ENCODE results near the gene HAUS5.

HAUS5 gene

DNA sequence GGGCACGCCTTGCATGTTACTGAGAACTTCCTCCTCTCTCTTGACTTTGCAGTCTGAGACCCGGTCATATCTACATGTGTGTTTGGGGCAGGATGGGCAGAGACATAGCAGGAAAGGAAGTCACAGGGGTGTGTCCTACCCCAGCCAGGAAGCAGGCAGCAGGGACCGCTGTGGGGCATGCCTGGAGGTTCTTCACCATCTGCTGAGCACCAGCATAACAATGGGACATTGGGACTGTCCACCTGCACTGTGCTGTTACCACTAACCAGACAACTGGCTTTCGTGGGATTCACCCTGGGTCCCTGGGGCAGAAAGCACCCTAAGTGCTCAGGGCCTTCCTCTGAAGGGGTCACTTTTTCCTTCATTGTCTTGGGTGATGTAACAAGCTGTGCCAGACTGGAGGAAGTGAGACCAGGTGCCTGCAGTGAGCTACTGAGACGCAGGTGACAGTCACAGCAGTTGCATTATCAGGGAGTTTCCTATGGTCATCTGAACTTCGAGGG is 2.6 kb upstream of the HAUS5 start:
- no peak for ATAC-seq
- TF ChIP-seq, protein P1, sequence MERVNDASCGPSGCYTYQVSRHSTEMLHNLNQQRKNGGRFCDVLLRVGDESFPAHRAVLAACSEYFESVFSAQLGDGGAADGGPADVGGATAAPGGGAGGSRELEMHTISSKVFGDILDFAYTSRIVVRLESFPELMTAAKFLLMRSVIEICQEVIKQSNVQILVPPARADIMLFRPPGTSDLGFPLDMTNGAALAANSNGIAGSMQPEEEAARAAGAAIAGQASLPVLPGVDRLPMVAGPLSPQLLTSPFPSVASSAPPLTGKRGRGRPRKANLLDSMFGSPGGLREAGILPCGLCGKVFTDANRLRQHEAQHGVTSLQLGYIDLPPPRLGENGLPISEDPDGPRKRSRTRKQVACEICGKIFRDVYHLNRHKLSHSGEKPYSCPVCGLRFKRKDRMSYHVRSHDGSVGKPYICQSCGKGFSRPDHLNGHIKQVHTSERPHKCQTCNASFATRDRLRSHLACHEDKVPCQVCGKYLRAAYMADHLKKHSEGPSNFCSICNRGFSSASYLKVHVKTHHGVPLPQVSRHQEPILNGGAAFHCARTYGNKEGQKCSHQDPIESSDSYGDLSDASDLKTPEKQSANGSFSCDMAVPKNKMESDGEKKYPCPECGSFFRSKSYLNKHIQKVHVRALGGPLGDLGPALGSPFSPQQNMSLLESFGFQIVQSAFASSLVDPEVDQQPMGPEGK (CRISPR knock-in tag; IDR thresholded peaks at IDR 0.05; ENCODE audit: borderline replicate concordance): no peak
- no peak for TF ChIP-seq ESRRG (CRISPR knock-in tag; IDR thresholded peaks at IDR 0.05)
- TF ChIP-seq GLIS3 (CRISPR knock-in tag; IDR thresholded peaks at IDR 0.05): no peak
- no peak for TF ChIP-seq ZNF70 (CRISPR knock-in tag; IDR thresholded peaks at IDR 0.05)
- no peak for TF ChIP-seq ZNF8 (CRISPR knock-in tag; IDR thresholded peaks at IDR 0.05)
- TF ChIP-seq, protein P2, sequence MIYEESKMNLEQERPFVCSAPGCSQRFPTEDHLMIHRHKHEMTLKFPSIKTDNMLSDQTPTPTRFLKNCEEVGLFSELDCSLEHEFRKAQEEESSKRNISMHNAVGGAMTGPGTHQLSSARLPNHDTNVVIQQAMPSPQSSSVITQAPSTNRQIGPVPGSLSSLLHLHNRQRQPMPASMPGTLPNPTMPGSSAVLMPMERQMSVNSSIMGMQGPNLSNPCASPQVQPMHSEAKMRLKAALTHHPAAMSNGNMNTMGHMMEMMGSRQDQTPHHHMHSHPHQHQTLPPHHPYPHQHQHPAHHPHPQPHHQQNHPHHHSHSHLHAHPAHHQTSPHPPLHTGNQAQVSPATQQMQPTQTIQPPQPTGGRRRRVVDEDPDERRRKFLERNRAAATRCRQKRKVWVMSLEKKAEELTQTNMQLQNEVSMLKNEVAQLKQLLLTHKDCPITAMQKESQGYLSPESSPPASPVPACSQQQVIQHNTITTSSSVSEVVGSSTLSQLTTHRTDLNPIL (CRISPR knock-in tag; IDR thresholded peaks at IDR 0.05; ENCODE audit: low read depth): no peak
- no peak for TF ChIP-seq ZFP3 (CRISPR knock-in tag; IDR thresholded peaks at IDR 0.05)
- TF ChIP-seq ZFP30 (CRISPR knock-in tag; IDR thresholded peaks at IDR 0.05): no peak
- TF ChIP-seq PPARA (CRISPR knock-in tag; IDR thresholded peaks at IDR 0.05; ENCODE audit: borderline replicate concordance): no peak
- no peak for TF ChIP-seq RARB (CRISPR knock-in tag; IDR thresholded peaks at IDR 0.05)
- TF ChIP-seq OSR1 (CRISPR knock-in tag; IDR thresholded peaks at IDR 0.05): no peak
- no peak for TF ChIP-seq BACH2 (CRISPR knock-in tag; IDR thresholded peaks at IDR 0.05; ENCODE audit: borderline replicate concordance)
- TF ChIP-seq TOX (CRISPR knock-in tag; IDR thresholded peaks at IDR 0.05; ENCODE audit: borderline replicate concordance): no peak
- TF ChIP-seq ISL1 (CRISPR knock-in tag; IDR thresholded peaks at IDR 0.05): no peak

DNA sequence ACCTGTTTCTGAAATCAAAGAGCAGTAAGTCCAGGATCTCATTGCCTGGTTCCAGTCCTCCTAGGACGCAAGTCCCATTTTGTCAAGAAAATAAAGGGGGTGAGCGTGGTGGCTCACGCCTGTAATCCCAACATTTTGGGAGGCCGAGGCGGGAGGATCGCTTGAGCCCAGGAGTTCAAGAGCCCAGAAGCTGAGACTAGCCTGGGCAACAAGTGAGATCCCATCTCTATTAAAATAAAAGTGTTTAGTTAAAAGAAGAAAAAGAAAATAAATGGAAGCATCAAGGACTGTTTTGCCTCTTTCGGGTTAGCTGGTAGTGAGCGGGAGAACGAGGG is 344 bp upstream of the HAUS5 start:
- TF ChIP-seq TOX (CRISPR knock-in tag; IDR thresholded peaks at IDR 0.05; ENCODE audit: borderline replicate concordance) (no peak), ARNTL (CRISPR knock-in tag; IDR thresholded peaks at IDR 0.05; ENCODE audit: borderline replicate concordance, low read depth) (no peak), ZNF70 (CRISPR knock-in tag; IDR thresholded peaks at IDR 0.05) (no peak), ZFP30 (CRISPR knock-in tag; IDR thresholded peaks at IDR 0.05) (no peak), TCF4 (CRISPR knock-in tag; IDR thresholded peaks at IDR 0.05; ENCODE audit: borderline replicate concordance) (no peak)
- TF ChIP-seq, protein P3, sequence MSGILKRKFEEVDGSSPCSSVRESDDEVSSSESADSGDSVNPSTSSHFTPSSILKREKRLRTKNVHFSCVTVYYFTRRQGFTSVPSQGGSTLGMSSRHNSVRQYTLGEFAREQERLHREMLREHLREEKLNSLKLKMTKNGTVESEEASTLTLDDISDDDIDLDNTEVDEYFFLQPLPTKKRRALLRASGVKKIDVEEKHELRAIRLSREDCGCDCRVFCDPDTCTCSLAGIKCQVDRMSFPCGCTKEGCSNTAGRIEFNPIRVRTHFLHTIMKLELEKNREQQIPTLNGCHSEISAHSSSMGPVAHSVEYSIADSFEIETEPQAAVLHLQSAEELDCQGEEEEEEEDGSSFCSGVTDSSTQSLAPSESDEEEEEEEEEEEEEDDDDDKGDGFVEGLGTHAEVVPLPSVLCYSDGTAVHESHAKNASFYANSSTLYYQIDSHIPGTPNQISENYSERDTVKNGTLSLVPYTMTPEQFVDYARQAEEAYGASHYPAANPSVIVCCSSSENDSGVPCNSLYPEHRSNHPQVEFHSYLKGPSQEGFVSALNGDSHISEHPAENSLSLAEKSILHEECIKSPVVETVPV (CRISPR knock-in tag; IDR thresholded peaks at IDR 0.05): no peak
- TF ChIP-seq, protein P1 (CRISPR knock-in tag; IDR thresholded peaks at IDR 0.05; ENCODE audit: borderline replicate concordance): no peak
- peak; percentile 28 for ATAC-seq

DNA sequence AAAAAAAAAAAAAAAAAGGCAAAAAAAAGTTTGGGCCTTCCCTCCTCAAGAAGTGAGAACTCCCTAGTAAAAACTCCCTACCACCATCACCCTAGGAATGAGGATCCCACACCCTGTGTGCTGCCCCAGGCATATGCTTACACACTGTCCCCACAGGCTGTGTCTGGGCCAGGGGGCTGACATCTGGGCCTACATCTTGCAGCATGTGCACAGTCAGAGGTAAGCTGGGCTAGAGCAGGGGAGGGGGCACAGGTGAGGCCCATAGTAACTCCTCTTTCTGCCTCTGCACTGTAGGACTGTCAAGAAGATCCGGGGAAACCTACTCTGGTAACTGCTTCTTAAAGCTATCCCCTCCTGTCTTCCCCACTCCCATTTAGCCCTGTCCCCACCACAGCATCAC is 1.0 kb downstream of the HAUS5 start:
- TF ChIP-seq ZFP3 (CRISPR knock-in tag; IDR thresholded peaks at IDR 0.05) (no peak), SNAI2 (CRISPR knock-in tag; IDR thresholded peaks at IDR 0.05) (no peak), TCF4 (CRISPR knock-in tag; IDR thresholded peaks at IDR 0.05; ENCODE audit: borderline replicate concordance) (no peak), GLIS3 (CRISPR knock-in tag; IDR thresholded peaks at IDR 0.05) (no peak), ARNTL (CRISPR knock-in tag; IDR thresholded peaks at IDR 0.05; ENCODE audit: borderline replicate concordance, low read depth) (no peak)
- TF ChIP-seq, protein P4, sequence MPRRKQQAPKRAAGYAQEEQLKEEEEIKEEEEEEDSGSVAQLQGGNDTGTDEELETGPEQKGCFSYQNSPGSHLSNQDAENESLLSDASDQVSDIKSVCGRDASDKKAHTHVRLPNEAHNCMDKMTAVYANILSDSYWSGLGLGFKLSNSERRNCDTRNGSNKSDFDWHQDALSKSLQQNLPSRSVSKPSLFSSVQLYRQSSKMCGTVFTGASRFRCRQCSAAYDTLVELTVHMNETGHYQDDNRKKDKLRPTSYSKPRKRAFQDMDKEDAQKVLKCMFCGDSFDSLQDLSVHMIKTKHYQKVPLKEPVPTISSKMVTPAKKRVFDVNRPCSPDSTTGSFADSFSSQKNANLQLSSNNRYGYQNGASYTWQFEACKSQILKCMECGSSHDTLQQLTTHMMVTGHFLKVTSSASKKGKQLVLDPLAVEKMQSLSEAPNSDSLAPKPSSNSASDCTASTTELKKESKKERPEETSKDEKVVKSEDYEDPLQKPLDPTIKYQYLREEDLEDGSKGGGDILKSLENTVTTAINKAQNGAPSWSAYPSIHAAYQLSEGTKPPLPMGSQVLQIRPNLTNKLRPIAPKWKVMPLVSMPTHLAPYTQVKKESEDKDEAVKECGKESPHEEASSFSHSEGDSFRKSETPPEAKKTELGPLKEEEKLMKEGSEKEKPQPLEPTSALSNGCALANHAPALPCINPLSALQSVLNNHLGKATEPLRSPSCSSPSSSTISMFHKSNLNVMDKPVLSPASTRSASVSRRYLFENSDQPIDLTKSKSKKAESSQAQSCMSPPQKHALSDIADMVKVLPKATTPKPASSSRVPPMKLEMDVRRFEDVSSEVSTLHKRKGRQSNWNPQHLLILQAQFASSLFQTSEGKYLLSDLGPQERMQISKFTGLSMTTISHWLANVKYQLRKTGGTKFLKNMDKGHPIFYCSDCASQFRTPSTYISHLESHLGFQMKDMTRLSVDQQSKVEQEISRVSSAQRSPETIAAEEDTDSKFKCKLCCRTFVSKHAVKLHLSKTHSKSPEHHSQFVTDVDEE (CRISPR knock-in tag; IDR thresholded peaks at IDR 0.05): no peak

DNA sequence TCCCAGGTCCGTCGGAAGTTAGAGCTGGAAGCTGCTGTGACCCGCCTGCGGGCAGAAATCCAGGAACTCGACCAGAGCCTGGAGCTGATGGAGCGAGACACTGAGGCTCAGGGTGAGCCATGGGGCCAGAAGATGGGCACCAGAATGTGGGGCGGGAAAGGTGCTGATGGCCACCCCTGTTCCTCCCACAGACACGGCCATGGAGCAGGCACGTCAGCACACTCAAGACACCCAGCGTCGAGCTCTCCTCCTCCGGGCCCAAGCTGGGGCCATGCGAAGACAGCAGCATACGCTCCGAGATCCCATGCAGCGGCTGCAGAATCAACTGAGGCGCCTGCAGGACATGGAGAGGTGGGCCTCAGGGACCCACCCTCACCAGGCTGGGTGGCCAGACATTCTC is 2.5 kb downstream of the HAUS5 start:
- ATAC-seq: no peak
- TF ChIP-seq ZNF8 (CRISPR knock-in tag; IDR thresholded peaks at IDR 0.05) (no peak), TCF4 (CRISPR knock-in tag; IDR thresholded peaks at IDR 0.05; ENCODE audit: borderline replicate concordance) (no peak), ZNF70 (CRISPR knock-in tag; IDR thresholded peaks at IDR 0.05) (no peak), ESRRG (CRISPR knock-in tag; IDR thresholded peaks at IDR 0.05) (no peak), ISL1 (CRISPR knock-in tag; IDR thresholded peaks at IDR 0.05) (no peak), ZC3H10 (CRISPR knock-in tag; IDR thresholded peaks at IDR 0.05) (no peak), GLIS3 (CRISPR knock-in tag; IDR thresholded peaks at IDR 0.05) (no peak)
- TF ChIP-seq, protein P1 (CRISPR knock-in tag; IDR thresholded peaks at IDR 0.05; ENCODE audit: borderline replicate concordance): no peak
- TF ChIP-seq, protein P4 (CRISPR knock-in tag; IDR thresholded peaks at IDR 0.05): no peak

More for the DNA sequence above, 1.0 kb downstream of the HAUS5 start:
- ATAC-seq: no peak

Data from SK-N-SH treated with all-trans-retinoic acid at 6 μM for 48 hours (cell line).